ENCODE data around the gene UMPS. TPM values are rescaled to one million over a fixed set of nuclear protein-coding genes. Genes with fewer than 3 reads are reported as not detected.
"Not testable (repeated sequence)": the region's sequence is repeated elsewhere in the genome, so short reads cannot be mapped to it uniquely, and the experiment has no call there.

The UMPS gene
- total RNA-seq, 2 experiments from 2014 or later: 33.4 to 50.1 TPM

- CTCF ChIA-PET: interaction anchor here (1.8 kb wide), 1 partner anchor 10 kb away, joined by 6 read pairs; no protein-coding TSS in a partner anchor
- Mint-ChIP-seq H3K4me3 (no peak overlapping the region), H3K36me3 (no peaks in the 10 kb centered on the region), H3K27ac (no peak overlapping the region), H3K4me1 (no peaks in the 10 kb centered on the region), H3K9me3 (ENCODE audit: low read depth) (no peaks in the 10 kb centered on the region), H3K27me3 (peaks cover 41% of the 10 kb centered on the region)
- DNase-seq (no peak), ATAC-seq (no peak)
Observed at GRCh38 chr3:124698030-124698770, 32.1 kb upstream of the UMPS start.

- Mint-ChIP-seq H3K9me3 (ENCODE audit: low read depth) (no peaks in the 10 kb centered on the region), H3K36me3 (no peaks in the 10 kb centered on the region), H3K27me3 (peaks cover 42% of the 10 kb centered on the region), H3K4me3 (no peak overlapping the region), H3K4me1 (no peaks in the 10 kb centered on the region), H3K27ac (no peak overlapping the region)
- ATAC-seq: no peak
- DNase-seq: no peak
- CTCF ChIA-PET: interaction anchor here (1.8 kb wide), 1 partner anchor 11 kb away, joined by 6 read pairs; no protein-coding TSS in a partner anchor
Observed at GRCh38 chr3:124699051-124699450, 31.2 kb upstream of the UMPS start.

GRCh38 chr3:124699686-124700396 lies 30.4 kb upstream of the UMPS start:
- Mint-ChIP-seq H3K4me1 (no peaks in the 10 kb centered on the region), H3K27me3 (peaks cover 36% of the 10 kb centered on the region), H3K27ac (no peak overlapping the region), H3K4me3 (no peak overlapping the region), H3K9me3 (ENCODE audit: low read depth) (no peaks in the 10 kb centered on the region), H3K36me3 (no peaks in the 10 kb centered on the region)
- CTCF ChIA-PET: interaction anchor here (1.8 kb wide), 1 partner anchor 12 kb away, joined by 6 read pairs; no protein-coding TSS in a partner anchor
- DNase-seq (no peak), ATAC-seq (no peak)

GRCh38 chr3:124700880-124701684 lies 29.2 kb upstream of the UMPS start:
- no peak overlapping the region for H3K27ac Mint-ChIP-seq
- no peaks in the 10 kb centered on the region for H3K36me3 Mint-ChIP-seq
- no peaks in the 10 kb centered on the region for H3K9me3 Mint-ChIP-seq (ENCODE audit: low read depth)
- H3K27me3 Mint-ChIP-seq: peaks cover 35% of the 10 kb centered on the region
- DNase-seq (no peak), ATAC-seq (no peak)
- H3K4me1 Mint-ChIP-seq: no peaks in the 10 kb centered on the region
- H3K4me3 Mint-ChIP-seq: no peak overlapping the region
- CTCF ChIA-PET: interaction anchor here (0.6 to 1.1 kb wide), 2 partner anchors 141 to 200 kb away, joined by 3 to 4 read pairs; no protein-coding TSS in a partner anchor

GRCh38 chr3:124701687-124702086 lies 28.6 kb upstream of the UMPS start:
- no peak overlapping the region for H3K27ac Mint-ChIP-seq
- H3K36me3 Mint-ChIP-seq: no peaks in the 10 kb centered on the region
- H3K27me3 Mint-ChIP-seq: peaks cover 37% of the 10 kb centered on the region
- H3K4me1 Mint-ChIP-seq: no peaks in the 10 kb centered on the region
- no peaks in the 10 kb centered on the region for H3K9me3 Mint-ChIP-seq (ENCODE audit: low read depth)
- no peak for ATAC-seq
- CTCF ChIA-PET: interaction anchor here (1.1 kb wide), 1 partner anchor 142 kb away, joined by 3 read pairs; no protein-coding TSS in a partner anchor
- H3K4me3 Mint-ChIP-seq: no peak overlapping the region
- DNase-seq: no peak

- CTCF ChIA-PET: interaction anchor here (1.2 kb wide), 1 partner anchor 10 kb away, joined by 3 read pairs; no protein-coding TSS in a partner anchor
- no peaks in the 10 kb centered on the region for H3K9me3 Mint-ChIP-seq (ENCODE audit: low read depth)
- peaks cover 42% of the 10 kb centered on the region for H3K27me3 Mint-ChIP-seq
- ATAC-seq (no peak), DNase-seq (no peak)
- no peak overlapping the region for H3K4me3 Mint-ChIP-seq
- H3K4me1 Mint-ChIP-seq: no peaks in the 10 kb centered on the region
- no peak overlapping the region for H3K27ac Mint-ChIP-seq
- H3K36me3 Mint-ChIP-seq: no peaks in the 10 kb centered on the region
Observed at GRCh38 chr3:124702950-124703349, 27.3 kb upstream of the UMPS start.

- no peak for DNase-seq
- Mint-ChIP-seq H3K27me3 (peaks cover 54% of the 10 kb centered on the region), H3K4me3 (no peak overlapping the region), H3K9me3 (ENCODE audit: low read depth) (no peaks in the 10 kb centered on the region), H3K4me1 (no peaks in the 10 kb centered on the region), H3K36me3 (no peaks in the 10 kb centered on the region), H3K27ac (no peak overlapping the region)
- CTCF ChIA-PET: no interaction called here
- ATAC-seq: no peak
Observed at GRCh38 chr3:124705552-124705951, 24.7 kb upstream of the UMPS start.

- CTCF ChIA-PET: interaction anchor here (1.0 kb wide), 1 partner anchor 21 kb away, joined by 3 read pairs; no protein-coding TSS in a partner anchor
Observed at GRCh38 chr3:124707223-124707622, 23.0 kb upstream of the UMPS start.

GRCh38 chr3:124707656-124708062 lies 22.6 kb upstream of the UMPS start:
- CTCF ChIA-PET: interaction anchor here (1.0 kb wide), 1 partner anchor 21 kb away, joined by 3 read pairs; no protein-coding TSS in a partner anchor
- no peaks in the 10 kb centered on the region for H3K9me3 Mint-ChIP-seq (ENCODE audit: low read depth)
- ATAC-seq: no peak
- peaks cover 52% of the 10 kb centered on the region for H3K27me3 Mint-ChIP-seq
- no peak for DNase-seq
- H3K4me1 Mint-ChIP-seq: no peaks in the 10 kb centered on the region
- no peaks in the 10 kb centered on the region for H3K36me3 Mint-ChIP-seq
- no peak overlapping the region for H3K27ac Mint-ChIP-seq
- no peak overlapping the region for H3K4me3 Mint-ChIP-seq

More at GRCh38 chr3:124707223-124707622, 23.0 kb upstream of the UMPS start:
- H3K9me3 Mint-ChIP-seq (ENCODE audit: low read depth); ATAC-seq; H3K36me3 Mint-ChIP-seq; DNase-seq; H3K4me1 Mint-ChIP-seq; H3K27ac Mint-ChIP-seq; H3K4me3 Mint-ChIP-seq: not testable (repeated sequence)
- peaks cover 56% of the 10 kb centered on the region for H3K27me3 Mint-ChIP-seq

- CTCF ChIA-PET: interaction anchor here (1.3 kb wide), 1 partner anchor 164 kb away, joined by 3 read pairs; no protein-coding TSS in a partner anchor
- DNase-seq: no peak
- H3K9me3 Mint-ChIP-seq (ENCODE audit: low read depth): no peaks in the 10 kb centered on the region
- H3K4me3 Mint-ChIP-seq: no peak overlapping the region
- no peaks in the 10 kb centered on the region for H3K36me3 Mint-ChIP-seq
- no peak for ATAC-seq
- H3K27me3 Mint-ChIP-seq: peaks cover 34% of the 10 kb centered on the region
- H3K27ac Mint-ChIP-seq: no peak overlapping the region
- H3K4me1 Mint-ChIP-seq: no peaks in the 10 kb centered on the region
Observed at GRCh38 chr3:124714223-124714853, 15.9 kb upstream of the UMPS start.

- H3K9me3 Mint-ChIP-seq (ENCODE audit: low read depth): no peaks in the 10 kb centered on the region
- H3K4me3 Mint-ChIP-seq: no peak overlapping the region
- DNase-seq (no peak), ATAC-seq (no peak)
- peaks cover 50% of the 10 kb centered on the region for H3K27me3 Mint-ChIP-seq
- H3K27ac Mint-ChIP-seq: no peak overlapping the region
- CTCF ChIA-PET: interaction anchor here (0.6 kb wide), 1 partner anchor 71 kb away, joined by 3 read pairs; no protein-coding TSS in a partner anchor
- no peaks in the 10 kb centered on the region for H3K4me1 Mint-ChIP-seq
- no peaks in the 10 kb centered on the region for H3K36me3 Mint-ChIP-seq
Observed at GRCh38 chr3:124722589-124722988, 7.7 kb upstream of the UMPS start.

- H3K36me3 Mint-ChIP-seq: peaks cover 15% of the 10 kb centered on the region
- H3K4me3 Mint-ChIP-seq: peak overlapping the region; percentile 100
- peaks cover 40% of the 10 kb centered on the region for H3K4me1 Mint-ChIP-seq
- no peaks in the 10 kb centered on the region for H3K9me3 Mint-ChIP-seq (ENCODE audit: low read depth)
- DNase-seq (no peak), ATAC-seq (no peak)
- H3K27me3 Mint-ChIP-seq: peaks cover 12% of the 10 kb centered on the region
- peak overlapping the region; percentile 100 for H3K27ac Mint-ChIP-seq
- CTCF ChIA-PET: interaction anchor here (1.6 kb wide), 1 partner anchor 170 kb away, joined by 3 read pairs; no protein-coding TSS in a partner anchor
Observed at GRCh38 chr3:124730941-124731297, 667 bp downstream of the UMPS start.

Measured in activated CD8-positive, alpha-beta memory T cell treated with anti-CD3 and anti-CD28 coated beads, Interleukin-2, amount 10 ng/mL, durations not matched to agents 7 days and 5 days (primary cell).